Endothelial cell of umbilical vein (primary cell): ENCODE results near the gene TSKU. TPM values are rescaled to one million over a fixed set of nuclear protein-coding genes. Genes with fewer than 3 reads are reported as not detected.

Experiments used
- BruUV-seq: library from RNA; stranded (reverse); fragments of 400-500 nt; replicated peaks from 2 replicates; lab custom pipeline; 2021; lab: Mats Ljungman, UMichigan
- CTCF ChIA-PET: fragments of 300-600, 350-600 bp; sonication (Branson Sonifier 250); formaldehyde crosslinking; loops from one replicate; lab custom pipeline; 2021; ENCODE audit warnings: antibody characterized with exemption, inconsistent platforms; lab: Charles Lee
- POLR2A ChIA-PET: fragments of 300-600, 350-600 bp; sonication (Branson Sonifier 250); formaldehyde crosslinking; loops from one replicate; lab custom pipeline; 2021; ENCODE audit warnings: antibody characterized with exemption, inconsistent platforms; lab: Charles Lee
- DNase-seq: peaks from one replicate; pipeline ENCODE4 v3.0.0-alpha.2; 2011; ENCODE audit warnings: low read depth, low spot score
- FAIRE-seq: peaks from 2 replicates; lab custom pipeline; 2011; peaks lifted over from hg19 to GRCh38; lab: Jason Lieb, UNC
- H2AFZ ChIP-seq: 2 replicates; pipeline ENCODE4 v1.6.0; 2012; ENCODE audit warnings: low read depth, low read length, control low read depth, inconsistent platforms
- H3K27ac ChIP-seq: 2 replicates; pipeline ENCODE4 v1.5.1; 2011; ENCODE audit warnings: low read depth, mild to moderate bottlenecking, control low read depth, low read length, moderate library complexity; ENCODE audit not compliant: insufficient read depth
- H3K27me3 ChIP-seq, 2 experiments: 2 replicates each; pipeline versions ENCODE4 v1.6.0 to v1.6.1; 2011; ENCODE audit warnings: low read length in 2 of 2, mixed read lengths in 1 of 2; ENCODE audit not compliant: control insufficient read depth in 2 of 2, insufficient read depth in 2 of 2
- H3K36me3 ChIP-seq, 2 experiments: 2 replicates in 1 of 2; 3 replicates in 1 of 2; pipeline ENCODE4 v1.5.1; 2011; ENCODE audit warnings: low read length in 2 of 2, mild to moderate bottlenecking in 1 of 2, moderate library complexity in 1 of 2; ENCODE audit not compliant: control insufficient read depth in 2 of 2, insufficient read depth in 2 of 2; ENCODE audit errors: extremely low read depth in 1 of 2
- H3K4me1 ChIP-seq: 3 replicates; pipeline ENCODE4 v1.5.1; 2011; ENCODE audit warnings: mild to moderate bottlenecking, low read length; ENCODE audit not compliant: control insufficient read depth, insufficient read depth; ENCODE audit errors: extremely low read depth
- H3K4me2 ChIP-seq: 2 replicates; pipeline ENCODE4 v1.6.1; 2011; ENCODE audit warnings: low read length, control low read depth, mixed read lengths; ENCODE audit not compliant: insufficient read depth
- H3K4me3 ChIP-seq, 3 experiments: fragments of 200-600 bp in 1 of 3; sonication (generic), shearing (Covaris generic) in 1 of 3; replicated peaks in 1 of 3; 2 replicates each; pipeline ENCODE4 v1.5.1; 2011 to 2016; ENCODE audit warnings: control low read depth in 3 of 3, low read length in 3 of 3, mild to moderate bottlenecking in 2 of 3, inconsistent platforms in 1 of 3, low read depth in 1 of 3, moderate library complexity in 1 of 3; ENCODE audit not compliant: insufficient read depth in 1 of 3
- H3K79me2 ChIP-seq: 2 replicates; pipeline ENCODE4 v1.6.0; 2012; ENCODE audit warnings: low read length, inconsistent platforms; ENCODE audit not compliant: control insufficient read depth, insufficient read depth
- H3K9ac ChIP-seq: replicated peaks from 2 replicates; pipeline ENCODE3; 2011; ENCODE audit warnings: low read length, control low read depth; ENCODE audit not compliant: insufficient read depth; ENCODE audit errors: extremely low read depth
- H3K9me1 ChIP-seq: replicated peaks from 3 replicates; pipeline ENCODE4 v1.6.0; 2011; ENCODE audit warnings: mild to moderate bottlenecking, low read length; ENCODE audit not compliant: control insufficient read depth, insufficient read depth; ENCODE audit errors: extremely low read depth
- H3K9me3 ChIP-seq: replicated peaks from 2 replicates; pipeline ENCODE4 v1.5.1; 2012; ENCODE audit warnings: low read length, inconsistent platforms; ENCODE audit not compliant: control insufficient read depth, insufficient read depth
- H4K20me1 ChIP-seq: replicated peaks from 2 replicates; pipeline ENCODE3; 2011; ENCODE audit warnings: mild to moderate bottlenecking, low read length; ENCODE audit not compliant: control insufficient read depth, insufficient read depth; ENCODE audit errors: extremely low read depth
- CTCF ChIP-seq, 2 donors: IDR thresholded peaks; 1 replicate in 1 of 2; 2 replicates in 1 of 2; pipeline ENCODE4 v1.5.1; 2011; ENCODE audit warnings: low read length in 2 of 2, mild to moderate bottlenecking in 2 of 2, moderate library complexity in 2 of 2, control low read depth in 1 of 2, inconsistent platforms in 1 of 2, low read depth in 1 of 2; ENCODE audit not compliant: insufficient read depth in 1 of 2; ENCODE audit errors: extremely low read depth in 1 of 2
- EZH2 ChIP-seq: IDR thresholded peaks from 2 replicates; pipeline ENCODE4 v1.6.1; 2012; ENCODE audit warnings: borderline replicate concordance, low read depth, mild to moderate bottlenecking, moderate library complexity, low read length, inconsistent platforms; ENCODE audit not compliant: severe bottlenecking
- FOS ChIP-seq: IDR thresholded peaks from 2 replicates; pipeline ENCODE4 v1.6.1; 2011; ENCODE audit warnings: mild to moderate bottlenecking, low read length, moderate library complexity, borderline replicate concordance; ENCODE audit not compliant: insufficient read depth
- GATA2 ChIP-seq: IDR thresholded peaks from 2 replicates; pipeline ENCODE4 v1.7.0; 2011; ENCODE audit warnings: low read depth, mild to moderate bottlenecking, moderate library complexity, mixed read lengths, low read length; ENCODE audit not compliant: insufficient read length, insufficient read depth
- JUN ChIP-seq: IDR thresholded peaks from 2 replicates; pipeline ENCODE4 v1.6.1; 2011; ENCODE audit warnings: borderline replicate concordance, low read depth; ENCODE audit not compliant: insufficient read length, insufficient read depth
- MAX ChIP-seq: IDR thresholded peaks from 2 replicates; pipeline ENCODE4 v1.6.1; 2011; ENCODE audit not compliant: insufficient read depth, insufficient read length
- MYC ChIP-seq: IDR thresholded peaks from one replicate; pipeline ENCODE4 v1.6.1; 2011; ENCODE audit warnings: mild to moderate bottlenecking, low read depth, low read length
- POLR2A ChIP-seq: IDR thresholded peaks from 2 replicates; pipeline ENCODE4 v1.6.1; 2012; ENCODE audit warnings: low read depth, mild to moderate bottlenecking, control low read depth, low read length
- POLR2AphosphoS5 ChIP-seq: IDR thresholded peaks from 2 replicates; pipeline ENCODE4 v1.6.1; 2012; ENCODE audit warnings: low read depth, mild to moderate bottlenecking, control low read depth, low read length, moderate library complexity; ENCODE audit not compliant: insufficient read depth
- dilution Hi-C: fragments of 300-500 bp; cut with MboI; formaldehyde crosslinking; loops from one replicate; pipeline ENCODE4 v1.15.0; 2019; ENCODE audit warnings: low sequenced_read_pairs; ENCODE audit not compliant: extremely low pct_ligation_motif_present
- intact Hi-C: fragments of 100-400 bp; cut with micrococcal nuclease; formaldehyde crosslinking; loops from one replicate; pipeline ENCODE4 v1.10.0; 2022
- polyA plus RNA-seq, 4 experiments: library from polyadenylated mRNA; depleted of rRNA in 3 of 4; stranded (reverse) in 3 of 4; unstranded in 1 of 4; fragments of >200 nt; gene quantifications; 2 replicates each; pipeline versions ENCODE4 v1.2.1 to v1.2.3, GENCODE V29; 2011 to 2012; ENCODE audit warnings: missing spikeins in 1 of 4
- total RNA-seq: library from RNA; stranded (reverse); gene quantifications from 2 replicates; pipeline ENCODE4 v1.2.3, GENCODE V29; 2021

Gene TSKU
- total and polyA plus RNA-seq, 2 donors (not counting 3 experiments of a cell fraction or from before 2014, with no cell fraction given) = 16.2 to 21.2 TPM

DNA sequence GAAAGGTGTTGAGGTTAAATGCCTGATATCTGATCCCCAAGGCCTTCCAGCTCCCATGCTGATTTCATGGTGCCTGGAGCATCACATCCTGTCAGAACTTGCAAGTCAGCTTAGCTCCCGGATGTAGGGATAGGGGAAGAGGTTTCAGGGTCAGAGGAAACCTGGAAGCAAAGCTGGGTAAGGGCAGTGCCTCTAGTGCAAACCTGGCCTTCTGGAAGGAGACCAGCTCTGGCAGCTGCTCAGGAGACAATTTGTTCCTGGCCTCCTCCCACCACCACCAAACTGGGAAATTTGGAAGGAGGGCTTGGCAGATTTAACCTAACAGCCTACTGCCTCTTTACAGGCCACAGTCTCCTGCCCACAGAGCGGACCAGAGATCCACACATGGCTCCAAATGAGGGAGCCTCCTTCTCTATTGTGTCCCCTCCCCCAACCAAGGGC is 9.2 kb upstream of the TSKU start:
- Histone ChIP-seq H3K36me3 (no peaks in the 10 kb centered on the region), H3K4me2 (no peak overlapping the region), H3K27me3 (no peaks in the 10 kb centered on the region), H3K9me1 (no peaks in the 10 kb centered on the region), H3K79me2 (no peaks in the 10 kb centered on the region), H3K4me3 (no peak overlapping the region), H3K9me3 (peaks cover 3% of the 10 kb centered on the region), H3K9ac (no peak overlapping the region), H3K27ac (no peak overlapping the region), H2AFZ (no peak overlapping the region), H3K4me1 (peaks cover under 1% of the 10 kb centered on the region), H4K20me1 (no peaks in the 10 kb centered on the region)
- no TSS peak for BruUV-seq
- ChIA-PET CTCF (interaction anchor here (1.5 kb wide), 1 partner anchor 52 kb away, joined by 4 read pairs; no protein-coding TSS in a partner anchor), POLR2A (no interaction called here)
- DNase-seq (no peak), FAIRE-seq (no peak)
- TF ChIP-seq FOS (no peak), MAX (no peak), GATA2 (no peak), POLR2AphosphoS5 (no peak), POLR2A (no peak), EZH2 (no peak), CTCF (IDR thresholded peaks at IDR 0.05; ENCODE audit: extremely low read depth in 1 of 2, insufficient read depth in 1 of 2, low read depth in 1 of 2, low read length in 2 of 2) (no peak), JUN (no peak), MYC (no peak)
- intact Hi-C loops (no loop called here), dilution Hi-C loops (no loop called here)
